Mammary epithelial cell (primary cell): ENCODE results near the gene TSPAN14.

Experiments
- EZH2 ChIP-seq: IDR thresholded peaks from 2 replicates; pipeline ENCODE4 v1.6.1; 2012; ENCODE audit warnings: low read length, inconsistent platforms, borderline replicate concordance
- TF ChIP-seq, protein P1 (sequence below), 2 donors: IDR thresholded peaks in 1 of 2; conservative IDR thresholded peaks in 1 of 2; 2 replicates each; pipeline ENCODE4 v1.5.1; 2011 to 2012; ENCODE audit warnings: inconsistent platforms in 2 of 2, low read length in 2 of 2, mild to moderate bottlenecking in 2 of 2, control low read depth in 1 of 2, low read depth in 1 of 2; ENCODE audit not compliant: insufficient read depth in 1 of 2; ENCODE audit errors: extremely low read depth in 1 of 2

DNA sequence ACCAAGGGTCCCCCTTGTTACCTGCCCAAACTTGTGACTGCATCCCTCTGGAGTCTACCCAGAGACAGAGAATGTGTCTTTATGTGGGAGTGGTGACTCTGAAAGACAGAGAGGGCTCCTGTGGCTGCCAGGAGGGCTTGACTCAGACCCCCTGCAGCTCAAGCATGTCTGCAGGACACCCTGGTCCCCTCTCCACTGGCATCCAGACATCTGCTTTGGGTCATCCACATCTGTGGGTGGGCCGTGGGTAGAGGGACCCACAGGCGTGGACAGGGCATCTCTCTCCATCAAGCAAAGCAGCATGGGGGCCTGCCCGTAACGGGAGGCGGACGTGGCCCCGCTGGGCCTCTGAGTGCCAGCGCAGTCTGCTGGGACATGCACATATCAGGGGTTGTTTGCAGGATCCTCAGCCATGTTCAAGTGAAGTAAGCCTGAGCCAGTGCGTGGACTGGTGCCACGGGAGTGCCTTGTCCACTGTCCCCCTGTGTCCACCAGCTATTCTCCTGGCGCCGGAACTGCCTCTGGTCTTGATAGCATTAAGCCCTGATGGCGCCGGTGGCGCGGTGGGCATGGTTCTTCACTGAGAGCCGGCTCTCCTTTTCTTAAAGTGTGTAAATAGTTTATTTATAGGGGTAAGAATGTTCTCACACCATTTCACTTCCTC lies 64.2 kb downstream of the TSPAN14 start:
- TF ChIP-seq, protein P1, sequence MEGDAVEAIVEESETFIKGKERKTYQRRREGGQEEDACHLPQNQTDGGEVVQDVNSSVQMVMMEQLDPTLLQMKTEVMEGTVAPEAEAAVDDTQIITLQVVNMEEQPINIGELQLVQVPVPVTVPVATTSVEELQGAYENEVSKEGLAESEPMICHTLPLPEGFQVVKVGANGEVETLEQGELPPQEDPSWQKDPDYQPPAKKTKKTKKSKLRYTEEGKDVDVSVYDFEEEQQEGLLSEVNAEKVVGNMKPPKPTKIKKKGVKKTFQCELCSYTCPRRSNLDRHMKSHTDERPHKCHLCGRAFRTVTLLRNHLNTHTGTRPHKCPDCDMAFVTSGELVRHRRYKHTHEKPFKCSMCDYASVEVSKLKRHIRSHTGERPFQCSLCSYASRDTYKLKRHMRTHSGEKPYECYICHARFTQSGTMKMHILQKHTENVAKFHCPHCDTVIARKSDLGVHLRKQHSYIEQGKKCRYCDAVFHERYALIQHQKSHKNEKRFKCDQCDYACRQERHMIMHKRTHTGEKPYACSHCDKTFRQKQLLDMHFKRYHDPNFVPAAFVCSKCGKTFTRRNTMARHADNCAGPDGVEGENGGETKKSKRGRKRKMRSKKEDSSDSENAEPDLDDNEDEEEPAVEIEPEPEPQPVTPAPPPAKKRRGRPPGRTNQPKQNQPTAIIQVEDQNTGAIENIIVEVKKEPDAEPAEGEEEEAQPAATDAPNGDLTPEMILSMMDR (conservative IDR thresholded peaks at IDR 0.05 in 1 of 2, IDR thresholded peaks at IDR 0.05 in 1 of 2; ENCODE audit: extremely low read depth in 1 of 2, insufficient read depth in 1 of 2, low read depth in 1 of 2, low read length in 2 of 2), result no peak
- TF ChIP-seq EZH2, result no peak
